ENCODE measurements around the gene EPHA1. TPM values are rescaled to one million over a fixed set of nuclear protein-coding genes. Genes with fewer than 3 reads are reported as not detected.

The EPHA1 gene
- total and polyA plus RNA-seq, 2 donors (not counting 1 experiment from before 2014, with no cell fraction given), result 0.39 to 0.49 TPM

- peaks cover 22% of the 10 kb centered on the region for H3K4me1 Mint-ChIP-seq
- no peaks in the 10 kb centered on the region for H3K79me2 ChIP-seq (ENCODE audit: control insufficient read depth, insufficient read depth, low read length)
Measured at GRCh38 chr7:143413123-143413522, 4.5 kb upstream of the EPHA1 start.

DNA sequence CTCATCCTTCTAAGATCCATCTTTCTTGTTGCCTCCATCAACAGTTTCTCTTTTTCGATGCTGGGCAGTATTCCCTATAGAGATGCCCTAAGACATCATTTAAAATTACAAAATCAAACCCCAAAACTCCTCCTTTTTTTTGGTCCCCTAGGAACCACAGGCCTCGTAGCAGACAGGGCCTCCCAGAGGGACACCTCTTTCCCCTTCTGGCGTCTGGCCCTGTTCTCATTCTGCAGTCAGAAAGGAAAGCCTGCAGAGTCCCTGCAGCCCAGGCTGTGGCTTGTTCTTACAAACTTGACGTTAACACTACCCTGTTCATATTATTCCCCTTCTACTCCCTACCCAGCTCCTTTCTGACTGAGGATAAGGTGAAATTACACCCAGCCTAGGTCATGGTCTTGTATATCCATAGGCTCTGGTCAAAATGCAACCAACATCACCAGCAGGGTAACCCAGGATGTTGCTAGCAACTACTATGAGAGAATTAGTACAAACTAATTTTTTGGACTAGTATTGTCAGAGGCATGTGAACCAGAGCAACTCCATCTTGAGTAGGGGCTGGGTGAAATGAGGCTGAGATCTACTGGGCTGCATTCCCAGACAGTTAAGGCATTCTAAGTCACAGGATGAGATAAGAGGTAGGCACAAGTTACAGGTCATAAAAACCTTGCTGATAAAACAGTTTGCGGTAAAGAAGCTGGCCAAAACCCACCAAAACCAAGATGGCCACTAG, 3.5 kb upstream of the EPHA1 start:
- Histone ChIP-seq H3K4me1 (ENCODE audit: control insufficient read depth in 2 of 2, insufficient read depth in 2 of 2, low read length in 2 of 2) (peaks cover 27 to 29% of the 10 kb centered on the region in 2 donors), H3K36me3 (replicated peaks in 1 of 2; ENCODE audit: control extremely low read depth in 1 of 2, control insufficient read depth in 1 of 2, extremely low read depth in 1 of 2, insufficient read depth in 2 of 2, low read length in 1 of 2) (no peaks in the 10 kb centered on the region), H3K4me2 (replicated peaks; ENCODE audit: low read depth, low read length, poor library complexity, severe bottlenecking) (no peak overlapping the region), H3K27ac (ENCODE audit: low read length in 2 of 2) (no peak overlapping the region), H3K9me3 (ENCODE audit: control extremely low read depth in 1 of 3, control insufficient read depth in 2 of 3, insufficient read depth in 1 of 3, low read length in 2 of 3) (no peaks in the 10 kb centered on the region), H4K20me1 (ENCODE audit: control insufficient read depth, insufficient read depth, low read length, poor library complexity, severe bottlenecking) (no peaks in the 10 kb centered on the region), H3K79me2 (ENCODE audit: control insufficient read depth, insufficient read depth, low read length) (no peaks in the 10 kb centered on the region), H2AFZ (ENCODE audit: insufficient read depth, low read depth, low read length, poor library complexity, severe bottlenecking) (no peak overlapping the region), H3K4me3 (ENCODE audit: control extremely low read depth in 1 of 5, extremely low read depth in 1 of 5, insufficient read depth in 1 of 5, low read depth in 2 of 5, low read length in 4 of 5) (no peak overlapping the region), H3K9ac (ENCODE audit: low read length) (no peak overlapping the region), H3K27me3 (replicated peaks in 1 of 4; ENCODE audit: control extremely low read depth in 1 of 4, control insufficient read depth in 3 of 4, insufficient read depth in 4 of 4, low read length in 3 of 4) (peaks cover 0 to 52% (median 26%) of the 10 kb centered on the region in 4 experiments)
- ChIA-PET POLR2A (no interaction called here), CTCF (no interaction called here)
- ATAC-seq (ENCODE audit: low read depth) (no peak), DNase-seq (no peak)
- 17% methylated on average over 3 of the region's 5 CpGs for WGBS (ENCODE audit: insufficient coverage)
- TF ChIP-seq EZH2 (IDR thresholded peaks at IDR 0.05; ENCODE audit: borderline replicate concordance, insufficient read depth, low read depth, low read length, poor library complexity, severe bottlenecking) (no peak), CTCF (IDR thresholded peaks at IDR 0.05) (no peak)
- Mint-ChIP-seq H3K27ac (no peak overlapping the region), H3K27me3 (peaks cover 51% of the 10 kb centered on the region), H3K4me1 (peaks cover 29% of the 10 kb centered on the region), H3K9me3 (ENCODE audit: insufficient read depth) (no peaks in the 10 kb centered on the region), H3K4me3 (no peak overlapping the region)
- intact Hi-C loops (cut with micrococcal nuclease), result loop anchor here (10.0 kb wide), 1 partner anchor 47 kb away; the partner anchor contains the start of gene FAM131B

More at GRCh38 chr7:143413123-143413522, 4.5 kb upstream of the EPHA1 start:
- Histone ChIP-seq H3K9me3 (ENCODE audit: control extremely low read depth in 1 of 3, control insufficient read depth in 2 of 3, insufficient read depth in 1 of 3, low read length in 2 of 3) (no peaks in the 10 kb centered on the region), H3K9ac (ENCODE audit: low read length) (no peak overlapping the region), H3K4me2 (replicated peaks; ENCODE audit: low read depth, low read length, poor library complexity, severe bottlenecking) (no peak overlapping the region), H3K4me3 (ENCODE audit: control extremely low read depth in 1 of 5, extremely low read depth in 1 of 5, insufficient read depth in 1 of 5, low read depth in 2 of 5, low read length in 4 of 5) (no peak overlapping the region), H3K4me1 (ENCODE audit: control insufficient read depth in 2 of 2, insufficient read depth in 2 of 2, low read length in 2 of 2) (peaks cover 24 to 25% of the 10 kb centered on the region in 2 donors), H4K20me1 (ENCODE audit: control insufficient read depth, insufficient read depth, low read length, poor library complexity, severe bottlenecking) (no peaks in the 10 kb centered on the region), H2AFZ (ENCODE audit: insufficient read depth, low read depth, low read length, poor library complexity, severe bottlenecking) (no peak overlapping the region), H3K27ac (ENCODE audit: low read length in 2 of 2) (no peak overlapping the region), H3K27me3 (replicated peaks in 1 of 4; ENCODE audit: control extremely low read depth in 1 of 4, control insufficient read depth in 3 of 4, insufficient read depth in 4 of 4, low read length in 3 of 4) (peaks cover 0 to 52% (median 26%) of the 10 kb centered on the region in 4 experiments), H3K36me3 (replicated peaks in 1 of 2; ENCODE audit: control extremely low read depth in 1 of 2, control insufficient read depth in 1 of 2, extremely low read depth in 1 of 2, insufficient read depth in 2 of 2, low read length in 1 of 2) (no peaks in the 10 kb centered on the region)
- ChIA-PET CTCF (no interaction called here), POLR2A (no interaction called here)
- Mint-ChIP-seq H3K27me3 (peaks cover 56% of the 10 kb centered on the region), H3K9me3 (ENCODE audit: insufficient read depth) (no peaks in the 10 kb centered on the region), H3K27ac (no peak overlapping the region), H3K4me3 (no peak overlapping the region)
- DNase-seq, result no peak
- intact Hi-C loops (cut with micrococcal nuclease), result loop anchor here (10.0 kb wide), 1 partner anchor 48 kb away; the partner anchor contains the start of gene FAM131B
- 100% methylated on average over 1 of the region's 8 CpGs for WGBS (ENCODE audit: insufficient coverage)
- no peak for ATAC-seq (ENCODE audit: low read depth)
- TF ChIP-seq EZH2 (IDR thresholded peaks at IDR 0.05; ENCODE audit: borderline replicate concordance, insufficient read depth, low read depth, low read length, poor library complexity, severe bottlenecking), result no peak
